ENCODE measurements around the gene TNFRSF25. TPM values are rescaled to one million over a fixed set of nuclear protein-coding genes. Genes with fewer than 3 reads are reported as not detected.

The TNFRSF25 gene
- total and polyA plus RNA-seq, 2 of the 8 experiments (the other 6 are each of a cell fraction or from before 2014, with no cell fraction given) = 10.7 to 19.5 TPM

DNA sequence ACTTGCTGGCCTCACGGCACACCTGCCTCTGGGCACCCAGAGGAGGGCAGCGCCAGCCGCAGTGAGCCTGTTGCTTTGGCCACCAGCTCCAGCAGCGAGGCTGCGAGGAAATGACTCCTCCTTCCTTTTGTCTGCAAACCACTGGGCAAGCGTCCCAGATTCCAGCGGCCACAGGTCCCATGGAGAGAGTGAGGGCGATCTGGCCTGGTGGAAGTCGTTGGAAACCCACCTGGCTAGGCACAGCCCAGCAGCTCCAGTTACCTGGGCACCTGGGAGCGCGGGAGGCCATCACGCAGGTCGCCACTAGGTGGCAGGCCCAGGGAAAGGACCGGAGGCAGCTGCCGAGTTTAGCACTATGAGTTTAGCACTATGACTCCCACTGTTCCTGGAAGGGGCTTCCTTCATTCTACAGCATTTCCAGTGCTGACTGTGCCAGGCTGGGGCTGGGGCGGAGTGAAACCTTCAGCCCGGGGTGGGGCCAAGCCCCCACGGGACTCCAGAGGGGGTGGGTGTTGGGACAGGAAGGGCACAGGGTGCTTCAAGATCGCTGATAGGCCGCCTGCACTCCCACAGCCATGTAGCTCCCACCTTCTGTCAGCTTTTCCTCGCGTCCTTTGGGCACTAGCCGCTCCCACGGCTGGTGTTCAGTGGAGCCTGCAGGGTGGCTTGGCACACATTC is 42.5 kb downstream of the TNFRSF25 start (continued):
- 0 out of 2 replicates have a peak, but pooled peaks have one; percentile 3 for TF ChIP-seq ATF3 (IDR thresholded peaks at IDR 0.05; ENCODE audit: insufficient read depth, low read depth, low read length)
- TF ChIP-seq TAF7 (optimal IDR thresholded peaks at IDR 0.05; ENCODE audit: borderline replicate concordance, low read depth, low read length) = no peak
- no peak for TF ChIP-seq JUND (IDR thresholded peaks at IDR 0.05; ENCODE audit: low read length)
- no peak for TF ChIP-seq CHD1 (IDR thresholded peaks at IDR 0.05; ENCODE audit: low read depth, low read length)
- no peak for TF ChIP-seq TAF1 (IDR thresholded peaks at IDR 0.05; ENCODE audit: low read depth, low read length)
- no peak for TF ChIP-seq GTF2F1 (IDR thresholded peaks at IDR 0.05; ENCODE audit: borderline replicate concordance, low read depth, low read length)
- TF ChIP-seq SAP30 (IDR thresholded peaks at IDR 0.05; ENCODE audit: insufficient read depth, insufficient replicate concordance, low read length) = no peak
- no peak for TF ChIP-seq SP2 (IDR thresholded peaks at IDR 0.05; ENCODE audit: low read length)
- peak; percentile 32; the same call in 1 of the 2 replicates for TF ChIP-seq TBP (IDR thresholded peaks at IDR 0.05; ENCODE audit: low read depth, low read length)
- TF ChIP-seq GABPA (IDR thresholded peaks at IDR 0.05; ENCODE audit: borderline replicate concordance, insufficient read depth, low read length) = peak; percentile 72; the same call in 1 of the 2 replicates
- TF ChIP-seq SUZ12 (IDR thresholded peaks at IDR 0.05; ENCODE audit: low read length) = peak; percentile 38; the same call in 1 of the 2 replicates
- no peak for TF ChIP-seq SP4 (IDR thresholded peaks at IDR 0.05; ENCODE audit: low read length)
- no peak for TF ChIP-seq KDM4A (IDR thresholded peaks at IDR 0.05; ENCODE audit: low read depth, low read length, severe bottlenecking)
- no peak for TF ChIP-seq ZNF274 (IDR thresholded peaks at IDR 0.05; ENCODE audit: borderline replicate concordance, extremely low read depth, low read length)
- TF ChIP-seq JUN (IDR thresholded peaks at IDR 0.05; ENCODE audit: low read depth, low read length) = no peak
- TF ChIP-seq RBBP5 (IDR thresholded peaks at IDR 0.05; ENCODE audit: borderline replicate concordance, low read depth, low read length) = no peak; the same call in 1 of the 2 replicates
- peak; percentile 35; the same call in 1 of the 2 replicates for TF ChIP-seq CREB1 (IDR thresholded peaks at IDR 0.05)
- peak; percentile 30 for TF ChIP-seq NANOG (IDR thresholded peaks at IDR 0.05; ENCODE audit: insufficient read depth, low read depth, low read length, poor library complexity, severe bottlenecking)
- no peak for TF ChIP-seq CBX8 (IDR thresholded peaks at IDR 0.05; ENCODE audit: borderline replicate concordance, low read depth, low read length)
- TF ChIP-seq, protein P1, sequence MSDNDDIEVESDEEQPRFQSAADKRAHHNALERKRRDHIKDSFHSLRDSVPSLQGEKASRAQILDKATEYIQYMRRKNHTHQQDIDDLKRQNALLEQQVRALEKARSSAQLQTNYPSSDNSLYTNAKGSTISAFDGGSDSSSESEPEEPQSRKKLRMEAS (IDR thresholded peaks at IDR 0.05) = peak; percentile 47; the same call in 1 of the 2 replicates
- no peak for TF ChIP-seq SRF (IDR thresholded peaks at IDR 0.05; ENCODE audit: low read depth, low read length)
- 0 out of 2 replicates have a peak, but pooled peaks have one; percentile 7 for TF ChIP-seq TEAD4 (IDR thresholded peaks at IDR 0.05; ENCODE audit: low read depth, low read length)
- TF ChIP-seq RAD21 (IDR thresholded peaks at IDR 0.05 in 1 of 2, conservative IDR thresholded peaks at IDR 0.05 in 1 of 2; ENCODE audit: low read depth in 2 of 2, low read length in 2 of 2) = peak; percentile 54 to 69

Data from H1 (cell line).